Tibial nerve (tissue), 4 donors: ENCODE measurements around the gene MAGI1.

Experiments
- EP300 ChIP-seq, 2 donors: sonication (generic); formaldehyde crosslinking; IDR thresholded peaks; one replicate each; pipeline ENCODE4 v1.6.1; 2017; ENCODE audit warnings: antibody characterized with exemption in 2 of 2, mild to moderate bottlenecking in 1 of 2
- POLR2A ChIP-seq, 2 donors: fragments of 450-650 bp; IDR thresholded peaks; one replicate each; pipeline ENCODE4 v1.6.1; 2017; ENCODE audit warnings: antibody characterized with exemption in 2 of 2, mild to moderate bottlenecking in 2 of 2, moderate library complexity in 2 of 2
- TF ChIP-seq, protein P1 (sequence below), 5 experiments: fragments of 200-600 bp in 3 of 5; fragments of 450-650 bp in 2 of 5; sonication (generic) in 3 of 5; IDR thresholded peaks; one replicate each; pipeline ENCODE4 v1.5.1; 2016 to 2019; ENCODE audit warnings: antibody characterized with exemption in 5 of 5, mild to moderate bottlenecking in 3 of 5, moderate library complexity in 2 of 5

DNA sequence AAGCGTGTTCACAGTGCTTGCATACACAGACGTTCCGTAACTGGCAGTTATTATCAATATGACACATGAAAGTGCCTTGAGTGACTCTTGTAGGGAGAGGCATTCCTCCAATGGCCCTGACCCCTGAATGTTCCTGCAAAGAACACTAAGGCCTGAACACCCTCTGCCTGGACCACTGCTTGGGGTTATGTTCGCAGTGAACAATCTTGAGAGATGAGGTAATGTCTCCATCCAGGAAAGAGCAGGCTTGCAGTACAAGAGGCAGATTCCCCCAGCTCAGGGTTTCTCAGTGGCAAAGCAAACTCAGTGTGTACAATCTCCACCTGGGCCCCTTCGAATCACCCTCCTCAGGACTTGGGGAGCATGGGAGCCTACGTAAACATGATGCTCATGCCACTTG is 324.6 kb downstream of the MAGI1 start:
- TF ChIP-seq, protein P1, sequence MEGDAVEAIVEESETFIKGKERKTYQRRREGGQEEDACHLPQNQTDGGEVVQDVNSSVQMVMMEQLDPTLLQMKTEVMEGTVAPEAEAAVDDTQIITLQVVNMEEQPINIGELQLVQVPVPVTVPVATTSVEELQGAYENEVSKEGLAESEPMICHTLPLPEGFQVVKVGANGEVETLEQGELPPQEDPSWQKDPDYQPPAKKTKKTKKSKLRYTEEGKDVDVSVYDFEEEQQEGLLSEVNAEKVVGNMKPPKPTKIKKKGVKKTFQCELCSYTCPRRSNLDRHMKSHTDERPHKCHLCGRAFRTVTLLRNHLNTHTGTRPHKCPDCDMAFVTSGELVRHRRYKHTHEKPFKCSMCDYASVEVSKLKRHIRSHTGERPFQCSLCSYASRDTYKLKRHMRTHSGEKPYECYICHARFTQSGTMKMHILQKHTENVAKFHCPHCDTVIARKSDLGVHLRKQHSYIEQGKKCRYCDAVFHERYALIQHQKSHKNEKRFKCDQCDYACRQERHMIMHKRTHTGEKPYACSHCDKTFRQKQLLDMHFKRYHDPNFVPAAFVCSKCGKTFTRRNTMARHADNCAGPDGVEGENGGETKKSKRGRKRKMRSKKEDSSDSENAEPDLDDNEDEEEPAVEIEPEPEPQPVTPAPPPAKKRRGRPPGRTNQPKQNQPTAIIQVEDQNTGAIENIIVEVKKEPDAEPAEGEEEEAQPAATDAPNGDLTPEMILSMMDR (IDR thresholded peaks at IDR 0.05): no peak
- TF ChIP-seq EP300 (IDR thresholded peaks at IDR 0.05) (no peak), POLR2A (IDR thresholded peaks at IDR 0.05) (no peak)
